Vagina (tissue), 2 donors: ENCODE measurements around the gene SETD2.

Experiments
- CTCF ChIP-seq, 3 experiments: fragments of 450-650 bp in 2 of 3; fragments of 200-600 bp in 1 of 3; sonication (generic) in 1 of 3; IDR thresholded peaks; one replicate each; pipeline ENCODE4 v1.5.1; 2017 to 2019; ENCODE audit warnings: antibody characterized with exemption in 3 of 3, mild to moderate bottlenecking in 2 of 3, moderate library complexity in 2 of 3
- POLR2A ChIP-seq, 2 donors: fragments of 450-650 bp; IDR thresholded peaks; one replicate each; pipeline ENCODE4 v1.6.1; 2017; ENCODE audit warnings: antibody characterized with exemption in 2 of 2, mild to moderate bottlenecking in 2 of 2, moderate library complexity in 2 of 2
- POLR2AphosphoS5 ChIP-seq, 2 donors: sonication (generic); formaldehyde crosslinking; IDR thresholded peaks; one replicate each; pipeline ENCODE4 v1.9.0; 2017; ENCODE audit warnings: antibody characterized with exemption in 2 of 2, mild to moderate bottlenecking in 2 of 2, low read depth in 1 of 2; ENCODE audit not compliant: insufficient read depth in 1 of 2

GRCh38 chr3:47210863-47211405 lies 47.0 kb upstream of the SETD2 start:
- TF ChIP-seq CTCF (IDR thresholded peaks at IDR 0.05) (no peak), POLR2A (IDR thresholded peaks at IDR 0.05) (no peak), POLR2AphosphoS5 (IDR thresholded peaks at IDR 0.05; ENCODE audit: insufficient read depth in 1 of 2, low read depth in 1 of 2) (no peak)
